UCSD-AML1 (cell line): ENCODE measurements around the gene MARCHF3.
"Not testable (repeated sequence)": the region's sequence is repeated elsewhere in the genome, so short reads cannot be mapped to it uniquely, and the experiment has no call there.

ENCODE experiments used
- DNase-seq: peaks from one replicate; lab custom pipeline; 2025; ENCODE audit not compliant: unreplicated experiment; lab: John Stamatoyannopoulos, UW

The MARCHF3 gene, protein sequence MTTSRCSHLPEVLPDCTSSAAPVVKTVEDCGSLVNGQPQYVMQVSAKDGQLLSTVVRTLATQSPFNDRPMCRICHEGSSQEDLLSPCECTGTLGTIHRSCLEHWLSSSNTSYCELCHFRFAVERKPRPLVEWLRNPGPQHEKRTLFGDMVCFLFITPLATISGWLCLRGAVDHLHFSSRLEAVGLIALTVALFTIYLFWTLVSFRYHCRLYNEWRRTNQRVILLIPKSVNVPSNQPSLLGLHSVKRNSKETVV

DNA sequence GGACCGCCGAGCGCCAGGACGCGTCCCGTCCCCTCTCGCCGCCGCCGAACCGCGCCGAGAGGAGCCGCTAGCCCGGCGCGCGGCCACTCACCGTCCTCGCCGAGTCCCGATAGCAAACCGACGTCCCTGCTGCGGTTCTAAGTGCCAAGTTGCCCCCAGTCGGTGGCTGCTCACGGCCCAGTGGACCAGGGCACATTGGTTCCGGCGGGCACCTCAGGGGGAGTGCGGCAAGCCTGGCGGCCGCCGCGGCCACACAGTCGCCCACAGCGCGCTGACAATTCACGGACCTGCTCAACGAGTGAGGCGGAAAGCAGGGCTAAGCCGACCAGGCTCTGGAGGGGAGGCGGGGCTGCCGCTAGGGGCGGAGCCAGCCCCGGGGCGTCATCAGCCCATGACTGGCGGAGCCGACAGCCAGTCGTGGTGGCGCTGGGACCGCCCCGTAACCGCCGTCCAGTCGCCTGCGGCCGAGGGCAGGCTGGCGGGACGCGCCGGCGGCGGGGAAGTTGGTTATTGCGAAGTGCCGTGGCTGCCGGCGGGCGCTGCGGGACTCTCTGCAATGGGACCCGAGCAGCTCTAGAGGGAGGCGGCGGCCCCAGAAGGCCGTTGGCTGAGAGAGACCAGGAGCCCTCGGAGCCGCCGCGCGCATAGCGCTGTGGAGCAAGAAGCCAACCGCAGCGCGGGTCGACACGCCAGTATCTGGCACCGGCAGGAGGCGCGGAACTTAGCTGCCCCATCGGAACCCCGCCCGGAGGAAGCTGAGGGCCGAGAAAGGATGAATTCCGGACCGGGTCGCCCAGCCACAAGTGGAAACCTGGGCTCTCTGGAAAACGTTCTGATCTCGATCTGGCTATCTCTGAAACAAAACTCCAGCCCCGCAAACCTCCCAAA lies at the start of gene MARCHF3:
MARCHF3 (minus strand) TSS at position 300 of the 888 bp plus-strand sequence. CDS start 112,387 bp downstream, outside the sequence.
- DNase-seq, result peak; percentile 98

DNA sequence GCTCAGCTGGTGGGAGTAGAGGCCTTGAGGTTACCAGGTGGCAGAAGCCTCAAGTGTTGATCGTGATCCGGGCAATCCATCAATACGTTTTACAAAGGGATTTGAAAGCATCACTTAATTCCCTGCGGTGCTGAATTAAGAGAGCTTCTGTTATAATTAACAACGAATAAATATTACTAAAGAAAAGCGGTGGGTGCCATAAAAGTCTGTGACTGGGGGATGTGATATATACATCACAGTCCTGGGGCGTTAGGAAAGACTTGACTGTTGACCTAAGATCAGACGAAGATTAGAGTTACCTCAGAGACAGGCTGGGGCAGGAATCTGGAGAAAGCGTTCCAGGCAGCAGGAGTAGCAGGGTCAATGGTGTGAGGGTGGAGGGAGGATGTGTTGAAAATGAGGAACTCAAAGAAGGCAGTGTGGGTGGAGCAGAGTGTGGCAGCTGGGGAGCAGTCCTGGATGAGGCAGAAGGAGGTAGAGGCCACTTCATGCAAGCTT lies 49.7 kb upstream of the MARCHF3 start:
- peak; percentile 27 for DNase-seq

DNA sequence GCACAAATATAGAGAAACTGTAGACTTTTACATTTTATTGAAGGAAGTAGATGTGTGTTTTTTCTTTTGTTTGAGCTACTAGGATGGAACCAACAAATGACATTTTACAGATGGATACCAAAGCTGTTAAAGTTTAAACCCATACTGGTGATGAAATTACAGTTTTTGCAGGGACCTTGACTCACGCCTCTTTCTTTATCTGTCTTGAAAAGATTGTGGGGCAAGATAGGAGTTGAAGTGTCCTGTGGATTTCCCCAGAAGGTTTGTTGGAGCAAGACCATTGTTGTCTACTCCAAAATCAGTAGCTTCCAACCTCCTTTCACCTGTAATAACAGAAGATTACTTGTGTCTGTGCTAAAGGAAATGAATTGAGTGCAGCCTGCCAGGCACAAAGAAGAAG lies 47.0 kb upstream of the MARCHF3 start:
- no peak for DNase-seq

DNA sequence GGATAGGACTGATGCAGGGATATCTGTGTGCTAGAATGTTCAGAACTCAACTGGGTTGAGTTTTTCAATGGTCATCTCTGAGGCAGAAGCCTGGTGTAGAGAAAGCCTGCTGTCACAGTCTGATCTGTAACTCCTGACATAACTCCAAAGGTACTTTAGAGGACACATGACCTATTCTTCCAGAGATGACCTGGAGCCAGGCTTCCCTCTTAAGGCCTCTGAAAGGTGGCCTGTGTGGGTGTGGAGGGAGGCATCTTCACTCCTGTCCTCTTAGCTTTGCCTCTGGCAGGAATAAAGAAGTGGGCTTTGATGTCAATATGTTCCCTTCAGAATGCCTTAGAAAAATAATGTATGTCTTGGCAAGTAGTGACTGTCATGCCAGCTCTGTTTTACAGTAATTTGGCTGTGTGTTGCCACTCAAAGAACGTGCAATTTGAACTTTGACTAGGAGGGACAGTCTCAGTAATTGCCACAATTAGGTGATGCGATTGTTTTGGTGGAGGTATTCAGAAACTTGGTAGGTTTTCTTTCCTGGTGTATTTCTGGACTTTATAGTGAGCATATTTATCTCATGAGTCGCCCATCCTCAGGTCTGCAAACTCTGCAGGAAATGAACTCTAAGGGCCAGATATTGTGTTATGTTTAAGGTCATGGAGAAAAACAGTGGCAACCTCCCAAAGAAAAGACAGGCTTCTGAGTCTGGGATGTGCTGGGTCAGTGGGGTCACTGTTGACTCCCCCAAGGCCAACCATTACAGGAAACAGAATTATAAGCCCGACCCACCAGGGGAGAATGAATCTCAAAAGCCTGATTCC lies 46.2 kb upstream of the MARCHF3 start:
- no peak for DNase-seq

DNA sequence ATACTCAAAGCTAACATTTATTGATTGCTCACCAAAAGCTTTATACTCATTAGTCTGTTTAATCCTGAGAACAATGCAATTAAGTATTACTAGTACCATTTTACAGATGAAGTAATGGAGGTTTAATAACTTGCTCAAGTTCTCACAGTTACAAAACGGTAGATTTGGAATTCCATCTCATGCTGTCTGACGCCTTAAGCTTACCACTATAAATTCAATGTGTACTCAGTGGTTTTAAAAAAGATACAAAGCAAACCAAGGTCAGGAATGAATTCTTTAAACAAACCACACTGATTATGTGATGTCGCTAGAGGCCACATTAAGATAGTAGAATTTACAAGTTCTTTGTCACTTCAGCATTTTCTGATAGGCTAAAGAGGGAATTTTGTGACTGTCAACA lies 44.1 kb upstream of the MARCHF3 start:
- no peak for DNase-seq

DNA sequence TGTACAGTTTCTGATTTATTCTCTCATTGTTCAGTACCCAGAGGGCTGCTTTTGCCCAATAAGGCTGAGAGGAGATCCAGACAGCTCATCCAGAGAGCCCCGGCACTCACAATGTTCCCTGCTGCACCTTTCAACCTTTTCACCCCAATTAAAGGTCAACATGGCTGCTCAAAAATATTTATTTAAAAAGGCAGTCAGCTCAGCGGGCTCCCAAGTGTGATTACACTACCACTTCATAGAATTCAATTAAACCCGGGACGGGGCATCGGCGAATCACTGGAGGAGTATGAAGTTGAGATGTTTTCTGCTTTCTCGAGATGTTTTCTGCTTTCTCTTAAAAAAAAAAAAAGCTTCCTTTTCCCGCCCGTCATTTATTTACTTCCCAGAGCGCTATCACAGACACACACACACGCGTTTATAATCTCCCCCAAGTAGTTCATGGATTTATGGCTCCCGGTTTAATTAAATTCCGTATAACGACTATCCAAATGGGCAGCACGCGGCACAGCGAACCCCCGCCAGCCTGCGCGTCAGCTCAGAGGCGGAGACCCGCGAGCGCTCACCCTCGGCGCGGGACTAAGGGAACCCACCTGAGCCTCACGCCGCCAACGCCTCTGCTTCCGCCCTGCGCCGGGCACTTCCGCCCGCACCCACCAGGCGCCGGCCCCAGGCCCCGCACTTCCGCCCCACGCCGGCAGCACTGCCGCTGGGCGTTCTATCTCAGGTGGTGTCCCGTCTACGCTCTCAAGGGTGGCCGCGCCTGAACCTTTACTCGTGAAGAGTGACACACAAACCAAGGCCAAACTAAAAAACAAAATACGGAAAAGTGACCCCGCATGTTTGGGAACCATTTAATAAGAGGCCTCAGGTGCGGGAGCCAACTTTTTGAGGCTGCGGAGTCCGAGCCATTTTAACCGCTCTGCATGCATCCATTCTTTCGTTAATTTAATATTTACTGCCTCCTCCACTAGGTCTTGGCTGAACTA lies 42.8 kb upstream of the MARCHF3 start, which contains the start of gene C5orf63:
C5orf63 (minus strand) TSS at position 642 of the 986 bp plus-strand sequence. CDS start 14,507 bp downstream, outside the sequence.
- no peak for DNase-seq

DNA sequence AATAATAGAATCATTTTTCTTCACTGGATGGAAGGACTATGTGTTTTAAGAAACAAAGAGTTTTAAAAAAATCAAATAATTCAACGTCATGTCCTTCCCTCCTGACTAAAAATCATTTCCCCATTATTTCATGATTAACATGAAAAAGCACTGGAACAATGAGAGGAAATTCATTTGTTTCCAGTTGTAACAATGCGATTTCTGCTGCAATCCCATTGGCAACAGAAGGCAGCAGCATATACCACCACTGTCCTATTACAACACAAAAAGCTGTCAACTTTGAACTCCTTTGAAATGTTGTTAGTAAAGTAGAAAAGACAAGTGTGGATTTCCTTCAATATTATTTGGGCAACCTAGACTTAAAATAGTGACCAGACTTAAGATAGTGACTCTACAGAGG lies 39.9 kb upstream of the MARCHF3 start:
- DNase-seq, result no peak

DNA sequence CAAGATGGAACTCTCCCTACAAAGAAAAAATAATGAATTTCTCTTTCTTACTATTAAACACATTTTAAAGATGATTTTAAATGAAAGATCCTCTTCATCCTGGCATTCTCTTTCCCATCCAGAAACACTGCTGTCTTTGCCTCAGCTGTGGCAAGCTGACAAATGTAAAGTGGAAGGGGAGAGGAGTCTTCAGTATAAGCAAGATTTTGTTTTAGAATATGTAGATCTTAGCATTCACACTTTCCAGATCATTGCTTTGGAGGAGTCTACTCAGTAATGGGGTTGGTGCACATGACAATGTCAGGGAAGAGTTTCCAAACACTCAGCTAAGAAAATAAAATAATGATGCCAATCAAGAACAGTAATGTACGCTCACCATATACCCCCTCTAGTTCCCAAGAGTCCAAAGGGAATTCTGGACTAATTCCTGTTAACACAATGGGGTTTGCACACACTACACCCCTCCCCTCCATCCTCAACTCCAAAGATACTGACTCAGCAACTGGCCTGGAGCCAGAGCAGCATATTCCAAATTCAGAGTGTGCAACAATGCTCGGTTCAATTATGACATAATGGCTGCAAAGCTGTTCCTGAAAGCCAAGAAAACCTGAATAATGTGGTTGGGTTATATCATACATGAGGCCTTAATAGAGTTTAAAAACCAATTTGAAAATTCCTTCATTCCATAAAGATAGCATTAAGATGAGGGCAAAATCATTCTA lies 38.3 kb upstream of the MARCHF3 start:
- DNase-seq, result no peak

DNA sequence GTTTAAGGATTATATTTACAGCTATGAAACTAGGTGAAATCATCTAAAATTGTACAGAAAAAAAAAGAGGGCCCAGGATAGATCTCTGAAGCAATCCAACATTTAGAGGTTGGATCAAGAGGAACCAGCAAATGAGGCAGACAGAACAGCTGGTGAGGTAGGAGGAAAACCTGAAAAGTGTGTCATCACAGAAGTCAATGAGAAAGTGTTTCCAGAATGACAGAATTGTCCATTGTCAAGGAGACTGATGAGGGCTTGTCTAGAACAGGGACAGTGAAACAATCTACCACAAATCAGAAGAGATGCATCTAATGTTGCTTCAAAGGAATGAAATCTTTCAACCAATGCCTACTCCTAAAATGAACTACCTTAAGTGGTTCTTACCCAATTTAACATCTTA lies 36.4 kb upstream of the MARCHF3 start:
- no peak for DNase-seq

DNA sequence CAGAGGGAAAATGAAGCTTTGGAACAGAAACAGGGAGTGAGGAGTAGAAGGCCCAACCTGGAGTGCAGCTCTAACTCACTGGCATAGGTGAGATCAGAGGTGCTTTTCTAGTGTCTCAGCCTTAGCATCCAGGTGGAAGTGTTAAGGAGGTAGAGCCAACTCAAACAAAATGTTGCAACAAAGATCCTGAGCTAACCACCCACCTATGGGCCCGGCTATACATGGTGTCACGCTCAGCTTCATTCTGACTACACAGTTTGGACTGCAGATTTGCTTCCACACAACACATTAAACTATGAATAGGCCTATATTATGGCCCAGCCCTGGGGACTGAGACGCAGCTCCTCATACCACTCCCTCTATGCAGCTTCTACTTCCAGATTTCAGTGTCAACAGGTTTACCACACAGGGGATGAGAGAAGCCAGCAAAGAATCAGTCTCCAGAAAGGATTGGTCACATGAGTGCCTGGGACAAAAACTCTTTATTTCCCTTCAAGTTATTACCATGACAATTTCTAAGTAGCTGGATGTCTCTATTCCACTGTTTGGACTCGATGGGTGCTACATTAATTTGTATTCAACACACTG lies 34.0 kb upstream of the MARCHF3 start:
- DNase-seq, result no peak

DNA sequence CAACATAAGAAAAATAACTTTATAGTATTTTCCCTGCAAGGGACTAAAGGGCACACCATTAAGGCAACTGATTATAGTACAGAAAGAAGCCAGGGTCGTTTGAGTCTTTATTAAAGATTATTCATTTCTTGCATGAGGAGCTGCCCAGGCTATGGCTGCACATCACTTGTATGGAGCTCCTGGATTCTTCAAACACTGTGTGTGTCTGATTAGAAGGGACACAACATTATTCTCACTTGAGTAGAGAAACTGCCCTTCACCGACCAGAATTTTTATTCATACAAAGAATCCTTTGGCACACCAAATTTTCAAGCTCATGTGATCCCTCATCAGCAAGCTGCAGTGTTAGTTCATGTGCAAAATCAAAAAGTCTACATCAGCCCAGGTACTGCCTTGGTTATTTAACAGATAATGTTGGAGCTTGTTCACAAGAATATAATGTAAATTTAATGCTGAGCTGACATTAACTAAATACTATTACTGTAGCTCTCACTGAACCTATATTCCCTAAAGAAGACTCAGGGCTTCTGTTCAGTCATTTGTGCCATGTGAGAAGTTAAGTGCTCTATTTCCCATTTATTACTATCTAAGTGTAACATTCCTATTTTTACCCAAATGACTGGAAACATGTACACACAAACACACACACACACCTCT lies 33.0 kb upstream of the MARCHF3 start:
- DNase-seq, result no peak

DNA sequence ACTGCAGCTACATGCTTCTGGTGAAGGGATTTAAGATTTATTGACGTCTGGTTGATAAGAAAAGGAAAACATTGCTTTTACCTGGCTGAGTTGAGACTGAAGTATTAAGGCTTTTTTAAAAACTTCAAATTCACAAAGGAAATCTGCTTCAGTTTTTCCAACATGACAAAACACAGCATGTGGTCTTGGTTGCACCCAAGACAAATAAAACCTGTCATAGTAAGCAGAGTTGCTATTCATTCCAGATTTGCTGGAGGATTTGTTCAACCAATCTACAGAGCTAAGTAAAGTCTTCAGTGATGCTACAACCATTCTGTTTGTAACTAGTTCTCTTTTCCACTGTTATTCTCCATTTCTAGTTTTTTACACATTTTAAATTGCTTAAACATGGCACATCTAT lies 31.6 kb upstream of the MARCHF3 start:
- DNase-seq, result no peak

DNA sequence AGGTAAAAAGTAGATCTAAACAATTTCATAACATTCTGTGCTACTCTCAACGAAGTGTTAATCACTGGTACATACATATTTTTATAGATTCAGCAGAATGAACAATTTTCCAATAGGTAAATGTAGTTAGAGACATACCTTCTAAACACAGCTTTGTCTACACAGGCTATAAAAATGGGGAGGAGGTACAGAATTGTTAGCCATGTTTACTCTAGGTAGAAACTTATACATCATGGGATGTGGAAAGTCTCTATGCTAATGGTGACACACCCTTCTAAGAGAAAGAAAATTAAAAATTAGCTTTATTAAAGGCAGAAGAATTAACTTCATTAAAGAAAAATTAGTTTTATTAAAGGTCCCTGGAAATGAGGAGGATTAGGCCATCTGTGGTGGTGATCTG lies 31.2 kb upstream of the MARCHF3 start:
- no peak for DNase-seq

DNA sequence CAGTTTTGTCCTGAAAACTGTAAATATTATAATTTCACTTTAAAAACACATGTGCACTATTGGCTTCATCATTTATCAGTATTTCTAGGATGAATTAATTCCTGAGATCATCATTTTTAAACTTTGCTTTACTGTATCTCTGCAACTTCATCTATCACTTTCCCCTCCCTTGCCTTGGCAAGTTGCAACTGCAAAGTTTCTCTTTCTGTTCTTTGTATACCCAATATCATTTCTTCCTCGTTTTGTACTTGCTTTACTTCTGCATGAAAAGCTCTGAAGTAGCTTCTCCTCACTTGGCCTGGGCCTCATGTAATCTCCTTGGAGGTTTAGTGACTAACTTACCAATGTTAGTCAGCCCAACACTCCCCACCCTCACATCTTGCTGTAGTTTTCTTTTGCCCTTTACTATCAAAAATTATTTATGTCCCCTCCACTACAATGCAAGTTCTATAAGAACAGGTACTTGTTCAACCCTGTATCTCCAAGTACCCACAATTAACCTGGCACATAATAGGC lies 30.2 kb upstream of the MARCHF3 start:
- no peak for DNase-seq

DNA sequence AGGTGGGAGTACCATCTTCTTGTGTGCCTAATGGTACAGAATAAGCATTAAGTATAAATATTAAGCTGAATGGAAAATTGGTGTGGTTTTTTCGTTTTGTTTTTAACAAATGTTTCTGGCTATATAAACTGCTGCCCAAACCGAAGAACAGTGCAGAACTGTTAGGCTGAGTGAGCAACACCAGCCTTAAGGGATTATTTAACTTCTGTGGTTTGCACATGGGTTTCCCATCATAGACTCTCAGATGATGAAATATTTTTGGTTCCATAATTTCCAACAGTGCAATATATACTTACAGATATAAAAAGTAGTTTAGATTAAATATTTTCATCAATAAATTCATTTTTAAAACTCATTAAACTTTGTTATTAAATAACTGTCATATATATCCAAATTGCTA lies 26.5 kb upstream of the MARCHF3 start:
- no peak for DNase-seq

DNA sequence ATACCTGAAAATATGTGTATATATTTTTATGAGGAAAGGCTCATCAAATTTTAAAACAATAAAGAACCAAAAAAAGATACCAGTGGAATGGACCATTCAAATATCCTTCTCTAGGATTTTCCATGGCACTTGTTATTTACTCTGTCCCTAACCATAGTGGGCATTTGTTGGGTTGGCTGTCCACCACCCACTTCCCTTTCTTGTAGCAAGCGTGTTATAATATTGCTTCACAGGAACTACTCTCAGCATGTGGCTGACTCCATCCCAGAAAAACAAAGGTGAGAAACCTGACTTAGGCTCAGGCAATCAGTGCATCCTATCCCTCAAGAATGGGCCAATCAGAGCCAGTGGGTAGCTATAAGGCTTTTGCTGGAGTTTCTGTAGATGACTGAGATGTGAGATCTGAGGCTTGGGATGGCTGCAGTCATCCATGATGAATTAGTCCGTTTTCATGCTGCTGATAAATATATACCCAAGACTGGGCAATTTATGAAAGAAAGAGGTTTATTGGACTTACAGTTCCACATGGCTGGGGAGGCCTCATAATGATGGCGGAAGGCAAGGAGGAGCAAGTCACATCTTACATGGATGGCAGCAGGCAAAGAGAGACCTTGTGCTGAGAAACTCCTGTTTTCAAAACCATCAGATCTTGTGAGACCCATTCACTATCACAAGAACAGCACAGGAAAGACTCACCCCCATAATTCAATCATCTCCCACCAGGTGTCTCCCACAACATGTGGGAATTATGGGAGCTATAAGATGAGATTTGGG lies 25.7 kb upstream of the MARCHF3 start:
- DNase-seq, result no peak

DNA sequence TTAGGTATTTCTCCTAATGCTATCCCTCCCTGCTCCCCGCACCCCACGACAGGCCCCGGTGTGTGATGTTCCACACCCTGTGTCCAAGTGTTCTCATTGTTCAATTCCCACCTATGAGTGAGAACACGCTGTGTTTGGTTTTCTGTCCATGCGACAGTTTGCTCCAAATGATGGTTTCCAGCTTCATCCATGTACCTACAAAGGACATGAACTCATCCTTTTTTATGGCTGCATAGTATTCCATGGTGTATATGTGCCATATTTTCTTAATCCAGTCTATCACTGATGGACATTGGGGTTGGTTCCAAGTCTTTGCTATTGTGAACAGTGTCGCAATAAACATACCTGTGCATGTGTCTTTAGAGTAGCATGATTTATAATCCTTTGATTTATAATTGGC lies 23.2 kb upstream of the MARCHF3 start:
- DNase-seq, result not testable (repeated sequence)
